RPMI8226 (cell line): ENCODE data around the gene LRRC4.
A peak's percentile ranks its signal among the peaks of the same experiment; 100 is the strongest.

Source experiments
- DNase-seq: peaks from one replicate; pipeline ENCODE4 v3.0.0-alpha.2; 2015

The LRRC4 gene

DNA sequence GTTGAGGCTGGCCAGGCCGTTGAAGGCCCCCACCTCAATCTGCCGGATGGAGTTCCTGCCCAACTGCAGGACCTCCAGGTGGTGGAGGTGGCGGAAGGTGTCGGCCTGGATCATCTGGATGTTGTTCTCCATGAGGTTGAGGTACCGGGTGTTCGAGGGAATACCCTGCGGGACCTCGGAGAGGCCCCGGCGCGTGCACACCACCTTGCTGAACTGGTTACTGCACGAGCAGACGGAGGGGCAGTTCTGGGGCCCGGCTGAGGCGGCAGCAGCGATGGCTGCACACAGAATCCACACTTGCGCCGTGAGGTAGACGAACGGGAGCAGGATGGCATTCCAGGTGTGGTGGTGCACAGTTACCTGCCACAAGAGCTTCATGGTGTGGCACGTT, 979 bp downstream of the LRRC4 start:
- DNase-seq: no peak

DNA sequence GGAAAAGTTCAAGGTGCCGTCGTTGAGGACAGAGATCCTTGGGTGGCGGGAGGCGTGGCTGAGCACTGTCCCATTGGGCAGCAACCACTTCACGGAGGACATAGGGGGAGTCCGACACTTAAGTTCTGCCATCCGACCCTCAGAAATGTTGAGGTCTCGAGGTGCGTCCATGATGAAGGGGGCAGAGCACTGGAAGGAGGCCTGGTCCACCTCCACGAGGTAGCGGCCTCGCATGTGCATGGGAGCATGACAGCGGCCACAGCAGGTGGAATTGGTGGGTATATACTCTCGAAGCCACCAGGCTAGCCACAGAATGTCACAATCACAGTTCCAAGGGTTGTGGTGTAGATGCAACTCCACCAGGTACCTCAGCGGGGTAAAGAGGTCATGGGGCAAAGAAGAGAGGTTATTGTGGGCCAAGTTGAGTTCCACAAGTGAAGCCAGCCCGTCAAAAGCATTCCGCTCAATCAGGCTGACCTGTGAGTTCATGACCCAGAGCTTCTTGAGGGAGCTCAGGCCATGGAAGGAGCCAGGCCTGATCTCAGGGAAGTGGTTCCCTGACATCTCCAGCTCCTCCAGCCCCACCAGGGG, 1.7 kb downstream of the LRRC4 start:
- no peak for DNase-seq

DNA sequence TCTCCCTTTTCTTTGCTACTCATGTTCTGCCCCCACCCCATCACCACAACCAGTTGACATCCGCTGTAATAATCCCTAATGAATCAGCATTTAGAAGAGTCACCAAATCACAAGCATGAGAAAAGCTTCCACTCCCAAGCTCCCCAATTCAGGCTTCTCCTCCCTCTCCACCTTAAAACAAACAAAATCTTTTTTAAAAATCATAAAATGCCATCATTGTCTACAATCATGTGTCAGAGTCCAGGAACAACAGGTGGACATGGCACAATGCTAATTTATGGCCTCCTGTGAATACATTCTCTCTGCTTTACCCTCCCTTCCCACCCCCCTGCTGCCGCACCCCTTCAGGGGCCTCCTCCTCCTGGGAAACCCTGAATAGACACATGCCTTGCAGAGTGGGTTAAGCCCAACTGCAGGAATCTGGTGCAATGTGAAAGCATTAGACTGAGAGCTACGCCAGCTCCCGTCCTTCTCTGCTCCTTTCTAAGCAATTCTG, 3.7 kb downstream of the LRRC4 start:
- DNase-seq: no peak

DNA sequence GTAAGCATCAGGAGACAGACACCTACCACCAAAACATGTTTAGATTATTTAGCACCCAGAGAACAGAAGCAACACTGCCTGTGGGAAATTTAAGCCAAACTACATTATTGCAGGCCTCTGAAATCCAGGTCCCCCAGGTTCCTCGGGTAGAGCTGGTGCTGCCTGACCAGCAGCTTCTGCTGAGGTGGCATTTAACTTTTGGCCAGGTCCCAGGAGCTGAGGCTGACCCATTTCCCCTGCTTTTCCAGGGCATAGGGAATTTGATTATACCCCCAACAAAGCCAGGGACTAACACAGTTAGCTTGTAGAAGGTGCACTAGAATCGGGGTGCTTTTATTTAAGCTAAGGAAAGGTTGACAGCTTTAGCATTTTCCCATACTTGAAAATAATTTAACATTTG, 4.7 kb downstream of the LRRC4 start:
- no peak for DNase-seq

DNA sequence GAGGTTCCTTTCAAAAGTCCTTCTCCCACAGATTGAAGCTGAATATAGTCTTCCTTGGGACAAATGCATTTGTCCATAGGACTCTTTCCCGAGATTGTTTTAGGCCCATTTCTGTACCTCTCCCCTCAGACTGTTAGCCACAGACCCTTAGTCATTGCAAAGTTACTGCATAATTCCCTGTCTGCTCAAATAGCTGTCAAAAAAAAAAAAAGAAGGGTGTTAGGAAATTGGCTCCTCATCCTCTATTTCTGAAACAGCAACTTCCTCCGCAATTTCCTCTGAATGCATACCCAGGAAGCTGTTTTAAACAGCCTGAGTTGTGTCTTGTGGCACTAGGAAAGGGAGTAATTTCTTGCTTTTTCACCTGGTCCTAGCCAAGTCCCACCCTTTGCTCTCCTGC, 5.4 kb downstream of the LRRC4 start:
- no peak for DNase-seq

DNA sequence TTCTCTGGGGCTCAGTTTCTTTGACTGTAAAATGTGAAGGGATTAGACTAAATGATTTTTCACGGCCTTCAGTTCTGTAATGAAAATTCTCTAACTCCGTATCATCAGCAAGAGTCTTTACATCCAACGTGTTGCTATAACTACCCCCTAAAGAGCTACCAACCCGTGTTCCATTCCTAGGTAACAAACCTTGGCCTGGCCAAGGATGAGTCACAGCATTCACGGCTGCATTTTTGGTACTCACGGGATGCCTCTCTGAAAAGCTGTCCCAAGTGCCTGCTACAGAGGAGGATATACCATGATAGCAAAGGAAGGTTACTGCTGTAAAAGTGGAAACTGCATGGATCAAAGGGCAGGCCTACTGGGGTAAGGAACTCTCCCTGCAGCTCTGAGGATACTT, 5.9 kb downstream of the LRRC4 start:
- no peak for DNase-seq

DNA sequence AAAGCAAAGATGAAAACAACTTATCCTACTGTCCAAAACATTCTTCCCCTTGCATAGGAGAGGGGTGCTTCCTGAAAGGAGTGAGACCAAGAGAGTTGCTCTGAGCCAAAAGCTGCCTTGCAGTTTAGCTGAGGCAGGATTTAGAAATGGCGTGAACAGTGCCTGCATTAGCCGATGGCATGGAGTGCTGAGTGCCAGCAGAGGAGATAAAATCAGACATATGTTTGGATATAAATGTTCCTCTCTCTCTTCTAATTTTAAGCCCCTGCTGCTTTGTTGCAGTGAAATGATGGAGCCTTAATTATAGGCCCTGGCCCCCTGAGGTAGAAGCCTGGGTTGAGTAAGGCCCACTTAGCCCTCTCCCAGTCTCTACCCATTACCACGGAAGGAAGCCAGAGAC, 7.1 kb downstream of the LRRC4 start:
- DNase-seq: no peak

DNA sequence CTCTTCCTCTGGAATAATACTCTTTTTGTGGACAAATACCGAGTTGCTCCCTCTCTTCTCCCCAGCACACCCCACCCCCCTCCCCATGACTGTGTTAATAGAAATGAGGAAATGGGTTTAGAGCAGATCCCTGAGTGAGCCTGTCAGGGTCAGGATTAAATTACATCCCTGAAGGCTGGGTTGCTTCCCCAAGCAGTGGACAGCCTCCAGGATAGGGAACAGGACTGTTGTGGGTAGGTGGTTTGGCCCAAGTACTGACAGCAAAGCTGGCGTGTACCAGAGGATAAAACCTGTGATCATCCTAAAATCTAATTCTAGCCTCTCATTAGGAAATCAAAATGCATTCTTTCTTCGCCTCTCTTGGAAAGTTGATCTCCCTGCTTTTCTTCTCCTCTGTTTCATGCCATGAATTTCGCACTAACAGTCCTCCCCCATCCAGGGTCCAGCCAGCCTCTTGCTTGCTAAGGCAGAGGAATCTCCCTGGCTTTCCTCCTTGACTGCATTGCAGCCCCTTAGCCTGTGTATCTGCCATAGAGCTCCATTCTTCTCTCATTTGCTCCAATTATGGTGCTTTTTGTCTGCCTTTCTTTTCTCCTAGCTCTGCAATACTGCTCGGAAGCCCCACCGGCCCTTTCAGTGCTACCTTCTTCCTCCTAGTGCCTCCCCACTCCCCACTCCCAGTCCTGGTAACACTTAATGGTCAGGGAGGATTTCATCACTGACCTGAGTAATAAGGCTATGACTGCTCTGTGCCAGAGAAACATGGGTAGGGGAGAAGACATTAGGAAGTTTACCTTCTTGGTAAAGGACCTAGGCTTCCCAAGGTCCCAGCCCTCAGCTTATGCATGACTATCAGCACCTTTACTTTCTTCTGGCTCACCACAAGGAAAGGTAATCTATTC, 8.4 kb downstream of the LRRC4 start:
- DNase-seq: no peak

DNA sequence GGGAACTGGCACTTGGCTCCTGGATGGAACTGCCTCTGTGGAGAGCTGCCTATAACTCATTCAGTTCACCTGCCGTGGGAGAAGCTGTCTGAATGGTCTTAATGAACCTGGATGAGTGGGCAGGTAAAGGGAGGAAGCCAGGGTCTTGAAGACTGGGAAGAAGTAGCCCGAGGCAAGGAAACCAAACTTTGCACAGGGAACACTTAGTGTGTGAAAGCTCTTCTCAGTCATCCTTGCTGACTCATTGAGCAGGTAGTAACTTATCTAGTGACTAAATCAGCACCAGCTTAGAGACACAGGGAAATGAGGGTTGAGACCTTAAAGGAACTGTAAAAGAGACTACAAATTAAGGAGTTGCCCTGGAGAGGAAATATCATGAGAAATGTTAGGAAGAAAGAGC, 9.9 kb downstream of the LRRC4 start:
- DNase-seq: no peak

DNA sequence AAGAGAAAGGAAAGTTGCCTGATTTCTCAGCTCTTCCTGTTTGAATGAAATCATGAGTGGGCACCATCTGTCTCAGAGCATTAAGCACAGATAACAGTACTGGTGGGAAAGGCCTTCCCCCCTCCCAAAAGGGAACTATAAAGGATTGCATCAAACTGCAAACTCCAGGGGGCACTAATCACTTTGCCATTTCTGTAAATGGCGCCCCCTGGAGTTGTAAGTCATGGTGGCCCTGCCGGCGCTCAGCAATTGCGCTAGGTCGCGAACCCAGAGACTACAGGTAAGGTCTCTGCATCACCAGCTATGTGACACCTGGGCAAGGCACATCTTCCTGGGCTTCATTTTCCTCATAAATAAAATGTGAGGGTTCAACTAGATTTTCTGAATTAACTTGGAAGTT, 11.1 kb downstream of the LRRC4 start:
- peak; percentile 40 for DNase-seq

DNA sequence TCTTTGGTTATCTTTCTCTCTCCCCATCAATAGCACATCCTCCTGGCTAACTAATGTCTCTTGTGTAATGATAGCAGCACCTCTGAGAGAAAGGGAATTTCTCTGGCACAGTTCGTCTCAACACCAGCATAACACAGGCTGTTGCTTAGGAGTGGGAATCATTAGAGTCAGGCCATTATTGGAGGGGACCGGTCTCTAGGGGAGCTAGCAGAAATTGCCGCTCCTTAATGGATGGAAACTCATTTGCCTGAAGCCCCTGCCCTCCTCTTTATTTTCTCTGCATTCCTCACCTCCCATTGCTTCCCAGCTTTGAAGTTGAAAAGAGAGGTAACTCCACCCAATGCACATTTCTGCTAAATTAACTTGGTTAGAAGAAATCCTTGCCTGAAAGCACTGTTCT, 11.9 kb downstream of the LRRC4 start:
- no peak for DNase-seq

DNA sequence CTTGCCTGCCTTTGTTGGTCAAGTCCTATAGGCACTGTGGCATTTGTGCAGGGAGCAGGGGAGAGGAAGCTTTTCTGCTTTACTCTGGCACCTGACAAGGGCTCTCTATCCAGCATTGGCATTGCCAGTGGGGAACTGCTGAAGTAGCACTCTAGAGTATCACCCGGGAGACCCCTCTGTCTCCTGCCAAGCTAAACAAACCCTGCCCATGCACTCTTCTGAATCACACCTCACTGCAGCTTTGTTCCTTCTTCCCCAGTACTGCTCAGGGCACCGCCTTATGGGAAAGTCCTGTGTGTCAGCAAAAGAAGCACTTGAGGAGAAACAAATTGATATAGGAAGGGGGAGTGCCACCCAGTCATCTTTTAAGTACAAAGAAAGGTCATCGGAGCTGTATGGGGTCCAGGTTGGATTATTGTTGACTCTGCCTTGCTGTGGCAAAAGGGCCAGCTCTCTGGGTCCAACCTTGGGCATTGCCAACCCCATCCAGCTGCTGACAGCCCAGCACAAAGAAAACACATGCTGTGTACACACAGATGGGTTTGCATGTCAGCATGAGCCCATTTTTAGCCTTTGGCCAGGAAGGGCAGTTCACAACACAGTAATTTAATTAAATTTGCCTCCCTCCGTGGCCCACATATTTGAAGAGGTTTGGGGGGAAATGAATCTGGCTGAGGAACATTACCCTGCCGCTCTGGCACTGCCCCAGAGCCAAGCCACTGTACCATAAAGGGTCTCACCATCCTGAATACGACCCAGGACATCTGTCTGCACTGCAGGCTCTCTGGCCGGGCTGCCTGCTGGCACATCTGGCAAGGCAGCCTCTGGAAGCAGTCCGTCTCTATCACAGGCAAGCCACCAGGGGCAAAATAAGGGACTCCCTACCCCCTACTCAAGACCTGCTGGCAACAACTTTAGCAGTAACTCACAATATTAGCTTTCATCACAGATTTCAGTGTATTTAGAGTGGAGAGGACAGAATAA, 13.1 kb downstream of the LRRC4 start:
- DNase-seq: peak; percentile 33

DNA sequence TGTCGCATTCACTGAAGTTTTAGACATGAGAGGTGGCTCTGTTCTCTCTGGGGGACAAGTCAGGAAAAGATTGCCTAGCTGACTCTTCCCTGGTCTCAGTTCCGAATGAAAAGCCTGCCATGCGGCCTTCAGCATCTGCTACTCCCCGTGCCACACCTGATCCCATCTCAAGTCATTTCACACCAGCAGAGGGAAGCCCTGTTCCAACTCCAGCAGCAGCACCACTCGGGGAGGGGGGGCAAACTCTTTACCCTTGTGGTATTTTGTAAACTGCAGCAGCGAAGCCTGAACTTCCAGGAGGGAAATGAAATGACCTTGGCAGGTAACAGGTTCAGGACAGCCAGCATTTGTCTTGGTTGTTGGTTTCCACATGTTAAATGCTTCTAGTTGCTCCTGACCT, 13.8 kb downstream of the LRRC4 start:
- no peak for DNase-seq

DNA sequence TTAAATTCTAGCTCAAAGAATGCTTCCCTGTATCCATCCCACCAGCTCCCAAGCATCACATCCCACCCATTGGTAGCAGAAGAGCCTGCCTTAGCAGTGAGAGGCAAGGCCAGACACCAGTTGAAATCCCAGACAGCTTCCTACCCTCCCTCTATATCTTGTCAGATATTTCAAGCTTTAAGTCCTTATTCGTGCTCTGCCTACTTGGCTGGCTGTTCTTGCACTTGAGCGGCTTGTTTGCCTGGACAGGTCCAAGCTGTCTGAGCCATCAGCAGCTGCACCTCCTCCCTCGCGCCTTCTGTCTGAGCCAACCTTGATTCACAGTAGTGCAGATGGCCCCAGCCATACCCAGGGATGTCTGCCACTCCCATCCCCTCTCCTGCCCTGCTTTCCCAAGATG, 16.4 kb downstream of the LRRC4 start:
- no peak for DNase-seq

DNA sequence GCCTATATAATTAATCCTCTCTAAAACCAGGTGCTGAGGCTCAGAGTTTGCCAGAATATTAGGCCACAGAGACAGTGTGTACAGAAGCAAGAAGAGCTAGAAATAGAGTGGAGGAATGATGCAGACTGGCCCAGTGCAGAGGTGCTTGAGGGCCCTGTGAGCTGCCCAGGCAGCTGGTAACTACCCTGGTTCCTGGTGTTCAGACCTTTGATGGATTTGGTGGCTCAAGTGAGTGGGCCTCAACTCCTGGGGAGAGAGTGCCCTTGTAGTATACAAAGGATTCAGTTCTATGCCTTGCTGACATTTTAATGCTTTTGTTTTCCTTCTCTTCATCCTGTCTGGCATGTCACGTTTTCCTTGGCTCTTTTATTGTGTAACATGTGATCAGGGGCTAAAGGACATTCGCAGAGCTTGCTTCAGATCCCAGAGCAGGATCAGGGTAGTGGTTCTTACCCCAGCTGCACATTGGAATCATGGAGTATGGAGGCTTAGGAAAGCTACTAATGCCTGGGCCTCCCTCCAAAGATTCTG, 20.0 kb downstream of the LRRC4 start:
- DNase-seq: no peak

DNA sequence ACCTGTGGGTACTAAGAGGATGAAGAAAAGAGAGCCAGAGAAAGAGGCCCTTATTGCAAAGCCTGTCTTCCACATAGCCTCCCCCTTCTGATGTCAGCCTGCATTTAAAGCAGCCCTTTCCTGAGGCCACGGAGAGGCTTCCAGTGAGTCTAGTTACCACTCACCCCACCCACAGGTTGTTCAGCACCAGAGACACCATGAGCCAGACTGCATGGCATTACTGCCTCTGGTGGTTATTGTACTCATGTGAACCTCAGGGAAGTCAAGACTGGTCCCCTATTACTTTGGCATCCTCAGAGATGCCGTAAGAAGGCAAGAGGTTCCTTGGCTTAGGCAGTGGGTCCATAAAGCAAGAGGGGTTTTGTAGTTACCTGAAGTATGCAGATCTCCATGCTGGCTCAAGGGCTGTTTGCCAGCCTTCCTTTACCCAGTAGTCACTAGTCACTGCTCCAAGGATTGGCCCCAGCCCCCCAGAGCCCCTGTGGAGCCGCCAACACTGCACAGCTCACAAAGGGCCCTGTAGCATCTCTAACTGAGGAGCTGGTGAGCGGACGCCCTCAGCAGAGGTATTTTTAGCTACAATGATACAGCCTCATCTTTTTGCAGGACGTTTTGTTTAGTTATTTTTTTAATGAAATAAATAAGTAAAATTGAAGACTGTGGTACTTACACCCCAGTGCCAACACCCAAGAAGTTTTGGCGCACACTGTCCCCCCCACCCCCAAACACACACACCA, 20.7 kb downstream of the LRRC4 start:
- no peak for DNase-seq

DNA sequence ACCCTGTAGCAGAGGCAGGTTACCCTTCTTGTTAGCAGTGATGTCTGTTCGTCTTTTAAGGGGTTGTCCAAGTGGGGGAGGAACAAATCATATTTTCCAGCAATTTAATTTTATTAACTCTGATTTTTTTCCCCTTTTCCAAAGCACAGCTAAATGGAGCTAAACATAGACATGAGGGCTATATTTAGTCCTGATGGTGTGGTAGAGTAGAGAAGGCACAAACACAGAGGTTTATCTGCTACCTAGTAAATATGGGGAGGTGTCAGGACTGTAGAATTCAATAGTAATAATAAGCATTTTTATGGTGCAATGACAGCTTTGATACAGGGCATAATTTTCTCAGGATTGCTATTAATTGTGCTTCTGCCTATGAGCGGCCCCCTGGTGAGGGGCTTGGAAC, 22.5 kb downstream of the LRRC4 start:
- DNase-seq: no peak

DNA sequence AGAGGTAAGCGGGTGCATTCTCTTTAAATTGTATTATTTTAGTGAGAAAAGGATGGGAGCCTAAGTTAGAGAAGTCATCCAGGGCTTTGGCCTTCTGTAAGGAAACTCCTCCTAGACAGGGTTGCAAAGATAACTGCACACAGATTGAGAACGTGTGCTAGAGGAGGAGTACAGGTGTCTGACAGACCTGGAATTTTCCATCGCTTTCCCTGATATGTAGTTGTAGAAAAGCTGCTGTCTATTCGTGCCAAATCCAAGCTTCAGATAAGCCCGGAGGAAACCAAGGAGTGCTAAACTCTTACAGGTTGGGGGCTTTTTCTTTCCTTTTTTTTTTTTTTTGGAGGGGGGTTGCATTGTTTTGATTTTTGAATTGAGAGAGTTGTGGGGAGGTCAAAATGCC, 23.1 kb downstream of the LRRC4 start:
- no peak for DNase-seq

DNA sequence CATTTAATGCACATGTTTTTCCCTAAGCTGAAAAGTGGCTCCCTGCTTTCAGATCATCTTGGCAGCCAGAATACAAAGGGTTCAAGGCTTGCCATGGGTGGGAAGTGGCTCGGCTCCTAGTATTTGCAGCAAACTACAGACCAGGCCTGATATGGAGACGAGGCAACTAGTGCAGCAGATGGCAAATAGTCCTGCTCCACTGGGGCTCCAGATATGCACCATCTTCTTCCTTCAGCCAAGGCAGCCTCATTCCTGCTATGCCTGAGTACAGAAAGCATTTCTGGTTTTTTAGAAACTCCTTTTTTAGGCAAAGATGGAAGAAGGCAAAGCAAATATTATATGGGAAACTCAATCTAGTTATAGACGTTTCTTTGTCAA, 23.9 kb downstream of the LRRC4 start:
- no peak for DNase-seq

DNA sequence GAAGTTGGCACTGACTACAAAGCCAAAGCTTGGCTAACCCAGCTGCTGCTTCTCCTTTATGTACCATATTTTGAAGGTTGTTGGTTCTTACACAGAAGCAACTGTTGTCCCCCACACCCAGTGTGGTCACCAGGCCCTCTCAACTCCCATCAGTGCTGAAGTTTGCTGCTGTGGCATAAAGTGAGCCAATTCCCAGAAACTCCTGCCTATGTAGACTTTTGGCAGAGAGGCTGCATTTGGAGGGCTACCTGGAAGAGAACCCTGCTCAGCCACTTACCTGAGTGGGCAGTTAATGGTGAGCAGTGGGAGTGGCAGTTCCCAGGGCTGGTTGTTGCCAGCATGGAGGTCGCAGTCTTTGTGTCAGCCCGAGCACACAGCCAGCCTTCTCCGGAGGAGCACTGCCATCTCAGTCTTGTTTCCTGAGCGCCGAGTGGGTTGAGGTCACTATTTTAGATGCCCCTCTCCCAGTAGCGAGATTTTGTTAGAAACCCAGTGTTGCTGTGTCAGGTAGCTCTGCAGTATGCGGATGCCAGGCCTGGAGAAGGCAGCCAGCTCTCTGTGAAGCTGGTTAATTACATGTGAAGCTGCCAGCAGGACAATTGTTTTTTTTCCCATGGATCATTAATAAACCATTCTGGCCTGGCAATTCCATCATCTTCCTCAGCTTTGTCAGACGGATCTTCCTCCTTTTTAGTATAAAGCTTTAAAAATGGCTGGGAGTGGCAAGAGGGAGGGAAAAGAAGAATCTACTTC, 24.5 kb downstream of the LRRC4 start:
- DNase-seq: no peak

DNA sequence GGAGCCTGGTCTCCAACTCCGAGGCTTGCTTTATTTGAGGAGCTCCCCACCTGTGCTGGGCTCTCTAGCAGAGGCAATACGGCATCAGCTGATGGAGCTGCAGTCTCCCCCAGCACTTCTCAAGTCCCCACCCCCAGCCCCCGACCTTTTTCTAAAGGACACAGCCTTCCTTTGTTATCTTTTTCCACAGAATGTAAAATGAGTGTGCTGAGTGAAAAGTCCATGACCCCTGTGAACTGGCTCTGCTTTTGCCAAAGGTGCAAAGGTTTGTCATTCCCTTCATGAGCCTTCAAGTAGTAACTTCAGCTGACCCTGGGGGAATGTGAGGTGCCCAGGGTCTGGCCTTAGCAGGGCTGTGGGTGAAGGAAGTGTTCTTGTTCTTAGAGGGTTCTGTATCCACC, 25.5 kb downstream of the LRRC4 start:
- DNase-seq: no peak

DNA sequence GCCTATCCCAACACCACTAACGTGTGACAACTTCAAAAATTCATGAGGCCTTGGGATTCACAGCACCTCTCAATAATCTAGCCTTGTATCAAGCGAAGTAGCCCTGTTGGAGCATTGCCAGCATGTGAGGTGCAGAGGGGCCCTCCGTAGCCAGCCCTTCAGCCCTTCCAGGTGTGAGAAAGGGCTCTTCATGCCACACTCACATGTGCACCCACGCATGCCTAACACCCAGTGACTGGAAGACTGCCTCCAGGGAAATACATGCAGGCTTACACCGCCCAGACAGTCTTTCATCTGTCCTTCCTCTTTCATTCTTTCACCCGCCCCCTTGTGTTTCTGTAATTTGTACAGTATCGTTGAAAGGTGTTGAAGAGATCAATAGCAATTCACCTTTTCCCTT, 26.1 kb downstream of the LRRC4 start:
- no peak for DNase-seq
